ENCODE results near the gene NUDT22. TPM values are rescaled to one million over a fixed set of nuclear protein-coding genes. Genes with fewer than 3 reads are reported as not detected.

The NUDT22 gene
- polyA plus RNA-seq, 1 donor from 2014 or later, result 47.3 TPM

GRCh38 chr11:64226507-64227051, 505 bp downstream of the NUDT22 start:
- Histone ChIP-seq H3K9ac (ENCODE audit: low read length) (peak overlapping the region; percentile 83), H3K9me2 (ENCODE audit: insufficient read depth, low read length) (no peaks in the 10 kb centered on the region), H3K4me3 (ENCODE audit: low read length) (peak overlapping the region; percentile 84), H4K20me1 (ENCODE audit: insufficient read depth) (no peaks in the 10 kb centered on the region), H3K4me2 (ENCODE audit: low read length) (peak overlapping the region; percentile 42), H2AFZ (ENCODE audit: low read depth, low read length) (peak overlapping the region; percentile 83), H3K27ac (ENCODE audit: low read length) (peak overlapping the region; percentile 47), H3K79me2 (replicated peaks; ENCODE audit: insufficient read depth, low read length) (peaks cover 6% of the 10 kb centered on the region), H3F3A (ENCODE audit: insufficient read depth, low read length, poor library complexity, severe bottlenecking) (no peaks in the 10 kb centered on the region), H3K27me3 (ENCODE audit: insufficient read depth, low read depth, low read length) (no peaks in the 10 kb centered on the region), H3K36me3 (ENCODE audit: insufficient read depth, low read length) (no peaks in the 10 kb centered on the region), H3K9me3 (ENCODE audit: low read length) (no peaks in the 10 kb centered on the region)
- TF ChIP-seq EZH2 (IDR thresholded peaks at IDR 0.05; ENCODE audit: borderline replicate concordance, insufficient read depth, low read length, poor library complexity, severe bottlenecking) (no peak), TAF1 (IDR thresholded peaks at IDR 0.05; ENCODE audit: low read depth) (no peak), CTCF (IDR thresholded peaks at IDR 0.05; ENCODE audit: poor library complexity, severe bottlenecking) (no peak), MXI1 (conservative IDR thresholded peaks at IDR 0.05; ENCODE audit: poor library complexity, severe bottlenecking) (no peak), POLR2AphosphoS5 (IDR thresholded peaks at IDR 0.05) (no peak), EP300 (conservative IDR thresholded peaks at IDR 0.05; ENCODE audit: poor library complexity, severe bottlenecking) (no peak), REST (IDR thresholded peaks at IDR 0.05; ENCODE audit: borderline replicate concordance) (no peak), SMC3 (conservative IDR thresholded peaks at IDR 0.05; ENCODE audit: poor library complexity) (no peak), RAD21 (conservative IDR thresholded peaks at IDR 0.05) (no peak)

GRCh38 chr11:64227405-64227956, 1.4 kb downstream of the NUDT22 start:
- no peaks in the 10 kb centered on the region for H3K9me3 ChIP-seq (ENCODE audit: low read length)
- H3K36me3 ChIP-seq (ENCODE audit: insufficient read depth, low read length), result no peaks in the 10 kb centered on the region
- no peak for TF ChIP-seq POLR2AphosphoS5 (IDR thresholded peaks at IDR 0.05)
- no peak overlapping the region for H2AFZ ChIP-seq (ENCODE audit: low read depth, low read length)
- H3K9ac ChIP-seq (ENCODE audit: low read length), result no peak overlapping the region
- no peaks in the 10 kb centered on the region for H3F3A ChIP-seq (ENCODE audit: insufficient read depth, low read length, poor library complexity, severe bottlenecking)
- no peaks in the 10 kb centered on the region for H4K20me1 ChIP-seq (ENCODE audit: insufficient read depth)
- H3K27me3 ChIP-seq (ENCODE audit: insufficient read depth, low read depth, low read length), result no peaks in the 10 kb centered on the region
- H3K4me3 ChIP-seq (ENCODE audit: low read length), result peak overlapping the region; percentile 84
- no peak overlapping the region for H3K27ac ChIP-seq (ENCODE audit: low read length)
- H3K79me2 ChIP-seq (replicated peaks; ENCODE audit: insufficient read depth, low read length), result peaks cover 6% of the 10 kb centered on the region
- H3K9me2 ChIP-seq (ENCODE audit: insufficient read depth, low read length), result no peaks in the 10 kb centered on the region
- H3K4me2 ChIP-seq (ENCODE audit: low read length), result no peak overlapping the region

Measured in neural cell (in vitro differentiated cells).